Stimulated activated CD8-positive, alpha-beta memory T cell treated with anti-CD3 and anti-CD28 coated beads, Interleukin-7, amount 100 ng/mL, for 1 hour (primary cell): Measurements from ENCODE around the gene SERTAD1.

Experiments used
- DNase-seq, 2 donors: peaks; one replicate each; pipeline ENCODE4 v3.0.0-alpha.2; 2020; ENCODE audit warnings: low read depth in 2 of 2

The SERTAD1 gene

DNA sequence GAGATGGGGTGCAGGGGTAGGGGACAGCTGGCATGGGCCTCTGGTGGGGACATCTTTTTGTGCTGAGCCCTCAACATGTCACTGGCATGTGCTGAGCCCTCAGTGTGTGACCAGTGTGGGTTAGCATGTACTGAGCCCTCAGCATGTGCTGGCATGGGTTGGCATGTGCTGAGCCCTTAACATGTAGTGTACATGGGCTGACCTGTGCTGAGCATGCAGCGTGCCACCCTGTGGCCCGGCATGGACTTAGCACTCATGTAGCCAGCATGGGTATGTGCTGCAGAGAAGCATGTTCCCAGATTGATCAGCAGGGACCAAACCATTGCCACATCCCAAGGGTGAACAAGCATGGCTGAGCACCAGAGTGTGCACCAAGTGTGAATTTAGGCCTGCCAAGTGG is 47.3 kb downstream of the SERTAD1 start:
- no peak for DNase-seq

DNA sequence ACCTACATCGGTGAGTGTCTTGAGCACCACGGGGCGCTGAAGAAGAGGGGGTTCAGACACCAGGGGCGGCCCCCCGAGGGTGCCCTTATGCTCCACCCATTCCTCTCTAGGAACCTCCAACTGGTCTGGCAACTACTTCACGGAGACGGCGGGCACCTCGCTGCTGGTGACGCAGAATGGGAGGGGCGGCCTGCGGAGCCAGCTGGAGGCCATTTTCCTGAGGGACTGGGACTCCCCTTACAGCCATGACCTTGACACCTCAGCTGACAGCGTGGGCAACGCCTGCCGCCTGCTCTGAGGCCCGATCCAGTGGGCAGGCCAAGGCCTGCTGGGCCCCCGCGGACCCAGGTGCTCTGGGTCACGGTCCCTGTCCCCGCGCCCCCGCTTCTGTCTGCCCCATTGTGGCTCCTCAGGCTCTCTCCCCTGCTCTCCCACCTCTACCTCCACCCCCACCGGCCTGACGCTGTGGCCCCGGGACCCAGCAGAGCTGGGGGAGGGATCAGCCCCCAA is 47.9 kb downstream of the SERTAD1 start:
- DNase-seq, result no peak

DNA sequence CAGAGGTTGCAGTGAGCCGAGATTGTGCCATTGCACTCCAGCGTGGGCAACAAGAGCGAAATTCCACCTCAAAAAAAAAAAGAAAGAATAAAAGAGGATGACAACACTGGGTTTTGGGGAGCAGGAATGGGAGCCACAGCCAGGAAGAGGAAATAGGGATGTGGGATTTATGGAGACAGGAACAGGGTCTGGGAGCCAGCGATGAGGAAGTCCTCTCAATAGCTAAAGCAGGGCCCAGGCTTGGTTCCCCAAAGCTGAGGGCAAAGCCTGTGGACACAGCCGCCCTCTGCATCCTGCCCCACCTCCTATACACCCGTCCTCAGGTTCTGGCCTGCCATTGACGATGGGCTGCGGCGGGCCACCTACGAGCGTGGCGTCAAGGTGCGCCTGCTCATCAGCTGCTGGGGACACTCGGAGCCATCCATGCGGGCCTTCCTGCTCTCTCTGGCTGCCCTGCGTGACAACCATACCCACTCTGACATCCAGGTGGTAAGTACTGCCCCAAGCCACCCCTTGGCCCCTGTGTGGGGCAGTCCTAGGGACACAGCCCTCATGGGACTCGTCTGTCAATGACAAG is 49.4 kb downstream of the SERTAD1 start:
- DNase-seq, result no peak

DNA sequence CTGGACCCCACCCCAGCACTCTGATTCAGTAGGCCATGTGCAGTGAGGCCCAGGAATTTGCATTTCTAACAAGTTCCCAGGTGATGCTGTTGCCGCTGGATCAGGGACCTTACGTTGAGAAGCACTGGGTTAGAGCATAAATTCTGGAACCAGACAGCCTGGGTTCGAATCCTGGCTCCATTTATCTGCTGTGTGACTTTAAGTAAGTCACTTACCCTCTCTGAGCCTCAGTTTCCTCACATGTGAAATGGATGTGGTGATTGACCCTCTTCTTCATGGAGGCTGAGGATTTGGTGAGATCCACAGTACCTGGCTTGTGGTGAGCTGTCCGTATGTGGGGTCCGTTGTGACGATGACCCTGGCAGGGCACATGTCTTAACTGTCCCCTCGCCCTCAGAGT is 51.7 kb downstream of the SERTAD1 start:
- no peak for DNase-seq

DNA sequence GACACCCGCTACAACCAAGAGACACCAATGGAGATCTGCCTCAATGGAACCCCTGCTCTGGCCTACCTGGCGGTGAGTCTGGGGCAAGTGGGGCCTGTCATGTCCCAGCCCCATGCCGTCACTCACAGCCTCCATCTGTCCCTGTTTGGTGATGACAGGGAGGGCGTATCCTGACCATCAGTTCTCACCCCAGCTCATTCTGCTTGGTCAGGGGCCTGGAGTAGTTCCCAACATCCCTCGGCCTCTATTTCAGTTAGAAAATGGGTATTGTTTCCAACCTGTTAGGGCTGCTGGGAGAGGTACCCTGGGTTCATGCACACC is 54.0 kb downstream of the SERTAD1 start:
- DNase-seq, result no peak
